ENCODE measurements around the gene HTN3.
"Not testable (repeated sequence)": the region's sequence is repeated elsewhere in the genome, so short reads cannot be mapped to it uniquely, and the experiment has no call there.

The HTN3 gene

GRCh38 chr4:70028159-70028558 is at the start of gene HTN3:
Gene HTN3 (plus strand): TSS chr4:70028459. CDS start chr4:70030741, 2,282 bp downstream.
- DNase-seq (ENCODE audit: low read depth), result not testable (repeated sequence)

GRCh38 chr4:69984030-69984443 is 44.2 kb upstream of the HTN3 start:
- DNase-seq (ENCODE audit: low read depth), result no peak

- DNase-seq (ENCODE audit: low read depth), result no peak
These were observed 41.6 kb upstream of the HTN3 start for GRCh38 chr4:69986663-69987062.

GRCh38 chr4:69991016-69991415 is 37.2 kb upstream of the HTN3 start:
- DNase-seq (ENCODE audit: low read depth), result no peak

- DNase-seq (ENCODE audit: low read depth), result no peak
These were observed 33.5 kb upstream of the HTN3 start for GRCh38 chr4:69994782-69995181.

- DNase-seq (ENCODE audit: low read depth), result no peak
These were observed 32.7 kb upstream of the HTN3 start, which contains the start of gene STATH for GRCh38 chr4:69995526-69996016. Gene STATH (plus strand): TSS chr4:69995966. CDS start chr4:69998438, 2,472 bp downstream.

- no peak for DNase-seq (ENCODE audit: low read depth)
These were observed 28.8 kb upstream of the HTN3 start for GRCh38 chr4:69999420-69999819.

GRCh38 chr4:70000711-70001110 is 27.5 kb upstream of the HTN3 start:
- DNase-seq (ENCODE audit: low read depth), result no peak

- DNase-seq (ENCODE audit: low read depth), result no peak
These were observed 25.8 kb upstream of the HTN3 start for GRCh38 chr4:70002507-70002906.

GRCh38 chr4:70008771-70009170 is 19.5 kb upstream of the HTN3 start:
- no peak for DNase-seq (ENCODE audit: low read depth)

- DNase-seq (ENCODE audit: low read depth), result not testable (repeated sequence)
These were observed 9.3 kb upstream of the HTN3 start for GRCh38 chr4:70019006-70019405.

GRCh38 chr4:70023218-70023617 is 5.0 kb upstream of the HTN3 start:
- no peak for DNase-seq (ENCODE audit: low read depth)

GRCh38 chr4:70027011-70027410 is 1.2 kb upstream of the HTN3 start:
- no peak for DNase-seq (ENCODE audit: low read depth)

GRCh38 chr4:70037559-70037958 is 9.3 kb downstream of the HTN3 start:
- not testable (repeated sequence) for DNase-seq (ENCODE audit: low read depth)

GRCh38 chr4:70039928-70040327 is 11.7 kb downstream of the HTN3 start:
- not testable (repeated sequence) for DNase-seq (ENCODE audit: low read depth)

GRCh38 chr4:70041652-70042286 is 13.5 kb downstream of the HTN3 start:
- DNase-seq (ENCODE audit: low read depth), result no peak

GRCh38 chr4:70050138-70050537 is 21.9 kb downstream of the HTN3 start, which contains the start of gene HTN1:
Gene HTN1 (plus strand): TSS chr4:70050438. CDS start chr4:70053077, 2,639 bp downstream.
- not testable (repeated sequence) for DNase-seq (ENCODE audit: low read depth)

- not testable (repeated sequence) for DNase-seq (ENCODE audit: low read depth)
These were observed 28.3 kb downstream of the HTN3 start for GRCh38 chr4:70056534-70056933.

- no peak for DNase-seq (ENCODE audit: low read depth)
These were observed 29.4 kb downstream of the HTN3 start for GRCh38 chr4:70057651-70058050.

- DNase-seq (ENCODE audit: low read depth), result no peak
These were observed 30.9 kb downstream of the HTN3 start for GRCh38 chr4:70059149-70059548.

GRCh38 chr4:70062000-70062399 is 33.7 kb downstream of the HTN3 start:
- no peak for DNase-seq (ENCODE audit: low read depth)

- DNase-seq (ENCODE audit: low read depth), result no peak
These were observed 51.9 kb downstream of the HTN3 start for GRCh38 chr4:70080205-70080604.
